ENCODE results near the gene GJB6.

DNA sequence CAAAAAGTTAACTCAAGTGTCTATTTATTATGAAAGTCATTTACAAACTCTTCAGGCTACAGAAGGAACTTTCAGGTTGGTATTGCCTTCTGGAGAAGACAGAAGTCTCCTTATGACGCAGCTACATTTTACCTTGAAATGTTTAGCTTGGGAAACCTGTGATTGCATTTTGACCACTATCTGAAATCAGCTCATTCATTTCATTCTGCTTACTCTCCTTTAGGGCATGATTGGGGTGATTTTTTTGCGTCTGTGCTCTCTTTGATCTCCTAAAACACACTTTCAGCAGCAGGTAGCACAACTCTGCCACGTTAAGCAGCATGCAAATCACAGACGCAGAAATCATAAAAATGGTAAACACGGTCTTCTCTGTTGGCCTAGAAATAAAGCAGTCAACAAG lies 9.6 kb downstream of the GJB6 start:
- TF ChIP-seq FOXA1 (IDR thresholded peaks at IDR 0.05) (no peak), ARNT (IDR thresholded peaks at IDR 0.05) (no peak), NFRKB (IDR thresholded peaks at IDR 0.05) (no peak), LEF1 (IDR thresholded peaks at IDR 0.05; ENCODE audit: borderline replicate concordance) (no peak)

All from HEK293T (cell line).